IPS DF 6.9 (cell line): ENCODE data around the gene DNLZ.
"Not testable (repeated sequence)": the region's sequence is repeated elsewhere in the genome, so short reads cannot be mapped to it uniquely, and the experiment has no call there.

Experiments used
- DNase-seq: peaks from one replicate; pipeline ENCODE4 v3.0.0-alpha.2; 2013; ENCODE audit warnings: low read depth, low spot score
- H3K27ac ChIP-seq: one replicate; pipeline ENCODE4 v1.5.1; 2013; ENCODE audit warnings: low read length, control low read depth
- H3K27me3 ChIP-seq: 2 replicates; pipeline ENCODE4 v1.6.1; 2013; ENCODE audit warnings: mild to moderate bottlenecking, low read length; ENCODE audit not compliant: control insufficient read depth, insufficient read depth
- H3K36me3 ChIP-seq: 2 replicates; pipeline ENCODE4 v1.6.1; 2013; ENCODE audit warnings: low read length; ENCODE audit not compliant: control insufficient read depth, insufficient read depth
- H3K4me1 ChIP-seq: 2 replicates; pipeline ENCODE4 v1.6.1; 2013; ENCODE audit warnings: low read length; ENCODE audit not compliant: control insufficient read depth, insufficient read depth
- H3K4me3 ChIP-seq: 2 replicates; pipeline ENCODE4 v1.5.1; 2013; ENCODE audit warnings: mild to moderate bottlenecking, low read length
- H3K9me3 ChIP-seq: 2 replicates; pipeline ENCODE4 v1.6.1; 2013; ENCODE audit warnings: low read length, inconsistent platforms; ENCODE audit not compliant: control insufficient read depth, insufficient read depth
- WGBS: extraction: QIAGEN DNeasy Blood & Tissue Kit; methylation state at CpG from one replicate; pipeline ENCODE4 v1.1.7; 2013; ENCODE audit warnings: mixed read lengths, missing lambda C conversion rate; ENCODE audit not compliant: insufficient read length, insufficient coverage; 5-methylcytosine and 5-hydroxymethylcytosine counted together

DNLZ gene

GRCh38 chr9:136363106-136363948, at the start of gene DNLZ:
Gene DNLZ, minus strand, starts transcription at chr9:136363744. Its CDS starts 30 bp downstream, at chr9:136363714.
- Histone ChIP-seq H3K27ac (no peak within 1 kb of the TSS), H3K4me3 (peak within 1 kb of the TSS; percentile 86), H3K4me1 (peaks cover 2% of the 10 kb centered on the region; the same call in 1 of the 2 replicates), H3K9me3 (no peaks in the 10 kb centered on the region), H3K27me3 (no peaks in the 10 kb centered on the region), H3K36me3 (no peaks in the 10 kb centered on the region; the same call in 1 of the 2 replicates)
- peak; percentile 76 for DNase-seq
- WGBS = no CpG with 5 or more reads among the region's 97 CpGs

GRCh38 chr9:136412962-136413361, 49.4 kb upstream of the DNLZ start:
- Histone ChIP-seq H3K4me1 (no peaks in the 10 kb centered on the region; the same call in 1 of the 2 replicates), H3K9me3 (no peaks in the 10 kb centered on the region), H3K4me3 (no peak overlapping the region; the same call in 1 of the 2 replicates), H3K36me3 (peaks cover 36% of the 10 kb centered on the region), H3K27me3 (no peaks in the 10 kb centered on the region), H3K27ac (no peak overlapping the region)
- no CpG with 5 or more reads among the region's 9 CpGs for WGBS
- DNase-seq = no peak

GRCh38 chr9:136411378-136411777, 47.8 kb upstream of the DNLZ start:
- Histone ChIP-seq H3K27ac (no peak overlapping the region), H3K4me3 (peak overlapping the region; percentile 82; the same call in 1 of the 2 replicates), H3K9me3 (no peaks in the 10 kb centered on the region), H3K4me1 (no peaks in the 10 kb centered on the region; the same call in 1 of the 2 replicates), H3K27me3 (no peaks in the 10 kb centered on the region), H3K36me3 (peaks cover 35% of the 10 kb centered on the region)
- no peak for DNase-seq
- no CpG with 5 or more reads among the region's 4 CpGs for WGBS

GRCh38 chr9:136410500-136411287, 47.1 kb upstream of the DNLZ start, which contains the start of the genes ENTR1 and PMPCA:
Gene ENTR1, minus strand, starts transcription at chr9:136410614. Its CDS starts 217 bp downstream, at chr9:136410397.
Gene PMPCA, plus strand, starts transcription at chr9:136410658. Its CDS starts 11 bp downstream, at chr9:136410669.
- H3K4me1 ChIP-seq = no peaks in the 10 kb centered on the region; the same call in 1 of the 2 replicates
- H3K36me3 ChIP-seq = peaks cover 32% of the 10 kb centered on the region
- peak within 1 kb of the TSS; percentile 82 for H3K4me3 ChIP-seq
- H3K27ac ChIP-seq = no peak within 1 kb of the TSS
- no peaks in the 10 kb centered on the region for H3K27me3 ChIP-seq
- no peaks in the 10 kb centered on the region for H3K9me3 ChIP-seq
- peak; percentile 60 for DNase-seq
- no CpG with 5 or more reads among the region's 83 CpGs for WGBS

GRCh38 chr9:136409557-136410455, 46.3 kb upstream of the DNLZ start:
- H3K27ac ChIP-seq = no peak overlapping the region
- no CpG with 5 or more reads among the region's 71 CpGs for WGBS
- H3K4me1 ChIP-seq = no peaks in the 10 kb centered on the region; the same call in 1 of the 2 replicates
- H3K4me3 ChIP-seq = peak overlapping the region; percentile 82
- peaks cover 37% of the 10 kb centered on the region for H3K36me3 ChIP-seq
- no peak for DNase-seq
- no peaks in the 10 kb centered on the region for H3K27me3 ChIP-seq
- H3K9me3 ChIP-seq = no peaks in the 10 kb centered on the region

- Histone ChIP-seq H3K4me1 (no peaks in the 10 kb centered on the region; the same call in 1 of the 2 replicates), H3K9me3 (no peaks in the 10 kb centered on the region), H3K27me3 (no peaks in the 10 kb centered on the region), H3K27ac (no peak overlapping the region), H3K36me3 (peaks cover 34% of the 10 kb centered on the region), H3K4me3 (no peak overlapping the region)
- WGBS = no CpG with 5 or more reads among the region's 7 CpGs
- no peak for DNase-seq
These were observed 44.4 kb upstream of the DNLZ start for GRCh38 chr9:136407911-136408310.

- WGBS = no CpG with 5 or more reads among the region's 28 CpGs
- H3K36me3 ChIP-seq = peaks cover 32% of the 10 kb centered on the region
- H3K4me3 ChIP-seq, H3K27ac ChIP-seq, H3K27me3 ChIP-seq, DNase-seq, H3K9me3 ChIP-seq, H3K4me1 ChIP-seq: not testable (repeated sequence)
These were observed 43.5 kb upstream of the DNLZ start for GRCh38 chr9:136407061-136407460.

GRCh38 chr9:136405904-136406303, 42.4 kb upstream of the DNLZ start:
- peaks cover 32% of the 10 kb centered on the region for H3K36me3 ChIP-seq
- no CpG with 5 or more reads among the region's 10 CpGs for WGBS
- not testable (repeated sequence) for H3K9me3 ChIP-seq, H3K4me1 ChIP-seq, H3K27me3 ChIP-seq, H3K27ac ChIP-seq, H3K4me3 ChIP-seq, DNase-seq

- Histone ChIP-seq H3K27me3 (no peaks in the 10 kb centered on the region), H3K4me3 (no peak overlapping the region), H3K4me1 (no peaks in the 10 kb centered on the region; the same call in 1 of the 2 replicates), H3K27ac (no peak overlapping the region), H3K36me3 (peaks cover 32% of the 10 kb centered on the region), H3K9me3 (no peaks in the 10 kb centered on the region)
- no peak for DNase-seq
- no CpG with 5 or more reads among the region's 7 CpGs for WGBS
These were observed 41.9 kb upstream of the DNLZ start for GRCh38 chr9:136405481-136405880.
